ENCODE results near the gene CLIP4.

CLIP4 gene

DNA sequence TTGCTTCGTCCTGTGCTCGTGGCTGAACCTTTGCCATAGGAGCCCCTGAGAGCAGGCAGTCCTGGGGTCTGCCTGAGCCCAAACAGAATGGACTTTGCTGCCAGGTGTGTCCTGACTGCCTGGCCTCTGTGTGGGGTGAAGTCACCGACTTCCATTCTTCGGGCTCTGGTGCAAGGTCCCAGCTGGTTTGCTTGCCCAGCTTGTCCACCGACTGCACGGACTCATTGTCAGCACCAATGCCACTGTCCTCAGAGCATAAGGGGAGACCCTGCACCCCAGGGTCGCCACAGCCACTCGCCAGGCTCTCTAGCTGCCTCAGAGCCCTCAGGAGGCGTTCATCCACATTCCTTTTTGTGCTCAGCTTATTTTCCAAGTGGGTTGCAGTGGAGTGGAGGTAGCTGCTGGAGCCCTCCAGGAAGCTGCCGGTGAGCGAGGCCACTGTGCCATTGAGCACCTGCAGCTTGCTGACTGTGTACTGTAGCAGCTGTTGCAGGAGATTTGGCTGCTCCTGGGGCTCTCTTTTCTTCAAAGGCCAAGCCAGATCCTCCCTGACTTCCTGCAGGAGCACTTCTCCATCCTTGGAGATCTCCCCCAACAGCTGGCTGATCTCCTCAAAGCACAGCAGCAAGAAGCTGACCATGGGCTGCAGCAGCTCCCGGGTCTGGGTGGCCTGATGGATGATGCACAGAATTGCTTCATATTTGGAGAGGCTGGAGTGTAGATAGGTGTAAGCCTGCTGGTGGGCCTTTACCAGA lies 42.1 kb upstream of the CLIP4 start:
- no peak for ATAC-seq
- no peak for TF ChIP-seq ZNF70 (CRISPR knock-in tag; IDR thresholded peaks at IDR 0.05)
- TF ChIP-seq CSDC2 (CRISPR knock-in tag; IDR thresholded peaks at IDR 0.05) = no peak
- TF ChIP-seq SNAI2 (CRISPR knock-in tag; IDR thresholded peaks at IDR 0.05) = no peak
- no peak for TF ChIP-seq ZC3H10 (CRISPR knock-in tag; IDR thresholded peaks at IDR 0.05)
- no peak for TF ChIP-seq TCF4 (CRISPR knock-in tag; IDR thresholded peaks at IDR 0.05; ENCODE audit: borderline replicate concordance)
- TF ChIP-seq TSHZ2 (CRISPR knock-in tag; IDR thresholded peaks at IDR 0.05) = no peak
- no peak for TF ChIP-seq GLIS3 (CRISPR knock-in tag; IDR thresholded peaks at IDR 0.05)
- TF ChIP-seq PPARA (CRISPR knock-in tag; IDR thresholded peaks at IDR 0.05; ENCODE audit: borderline replicate concordance) = no peak
- no peak for TF ChIP-seq BACH2 (CRISPR knock-in tag; IDR thresholded peaks at IDR 0.05; ENCODE audit: borderline replicate concordance)
- TF ChIP-seq ZFP3 (CRISPR knock-in tag; IDR thresholded peaks at IDR 0.05) = no peak
- no peak for TF ChIP-seq TOX (CRISPR knock-in tag; IDR thresholded peaks at IDR 0.05; ENCODE audit: borderline replicate concordance)
- TF ChIP-seq ZNF8 (CRISPR knock-in tag; IDR thresholded peaks at IDR 0.05) = no peak
- no peak for TF ChIP-seq ESRRG (CRISPR knock-in tag; IDR thresholded peaks at IDR 0.05)
- no peak for TF ChIP-seq RARB (CRISPR knock-in tag; IDR thresholded peaks at IDR 0.05)
- no peak for TF ChIP-seq ISL1 (CRISPR knock-in tag; IDR thresholded peaks at IDR 0.05)
- TF ChIP-seq PATZ1 (CRISPR knock-in tag; IDR thresholded peaks at IDR 0.05; ENCODE audit: borderline replicate concordance) = no peak
- no peak for TF ChIP-seq ZFP30 (CRISPR knock-in tag; IDR thresholded peaks at IDR 0.05)
- TF ChIP-seq, protein P1, sequence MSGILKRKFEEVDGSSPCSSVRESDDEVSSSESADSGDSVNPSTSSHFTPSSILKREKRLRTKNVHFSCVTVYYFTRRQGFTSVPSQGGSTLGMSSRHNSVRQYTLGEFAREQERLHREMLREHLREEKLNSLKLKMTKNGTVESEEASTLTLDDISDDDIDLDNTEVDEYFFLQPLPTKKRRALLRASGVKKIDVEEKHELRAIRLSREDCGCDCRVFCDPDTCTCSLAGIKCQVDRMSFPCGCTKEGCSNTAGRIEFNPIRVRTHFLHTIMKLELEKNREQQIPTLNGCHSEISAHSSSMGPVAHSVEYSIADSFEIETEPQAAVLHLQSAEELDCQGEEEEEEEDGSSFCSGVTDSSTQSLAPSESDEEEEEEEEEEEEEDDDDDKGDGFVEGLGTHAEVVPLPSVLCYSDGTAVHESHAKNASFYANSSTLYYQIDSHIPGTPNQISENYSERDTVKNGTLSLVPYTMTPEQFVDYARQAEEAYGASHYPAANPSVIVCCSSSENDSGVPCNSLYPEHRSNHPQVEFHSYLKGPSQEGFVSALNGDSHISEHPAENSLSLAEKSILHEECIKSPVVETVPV (CRISPR knock-in tag; IDR thresholded peaks at IDR 0.05) = no peak
- no peak for TF ChIP-seq ZNF565 (CRISPR knock-in tag; conservative IDR thresholded peaks at IDR 0.05; ENCODE audit: low read depth)

DNA sequence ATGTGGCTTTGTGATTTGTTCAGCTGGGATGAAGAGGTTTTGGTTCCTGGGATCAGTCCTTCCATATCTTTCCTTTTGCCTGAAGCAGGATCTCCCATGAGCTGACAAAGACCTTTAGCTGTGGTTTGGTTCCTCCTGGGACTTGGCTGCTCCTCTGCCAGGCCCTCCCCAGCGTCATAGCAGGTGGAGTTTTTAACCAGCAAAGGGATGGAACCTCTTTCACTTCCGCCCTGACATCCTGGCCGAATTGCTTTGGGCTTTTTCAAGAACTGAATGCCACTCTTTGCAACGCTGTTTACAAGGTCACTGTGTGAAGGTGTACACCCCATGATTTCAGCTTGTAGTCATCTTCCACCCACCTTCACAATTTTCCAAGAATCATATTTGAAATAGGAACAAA lies 41.3 kb upstream of the CLIP4 start:
- no peak for TF ChIP-seq ESRRG (CRISPR knock-in tag; IDR thresholded peaks at IDR 0.05)
- no peak for TF ChIP-seq GLIS3 (CRISPR knock-in tag; IDR thresholded peaks at IDR 0.05)
- no peak for TF ChIP-seq TOX (CRISPR knock-in tag; IDR thresholded peaks at IDR 0.05; ENCODE audit: borderline replicate concordance)
- TF ChIP-seq ZFP30 (CRISPR knock-in tag; IDR thresholded peaks at IDR 0.05) = no peak
- no peak for TF ChIP-seq ZC3H10 (CRISPR knock-in tag; IDR thresholded peaks at IDR 0.05)
- TF ChIP-seq PATZ1 (CRISPR knock-in tag; IDR thresholded peaks at IDR 0.05; ENCODE audit: borderline replicate concordance) = no peak
- TF ChIP-seq, protein P1 (CRISPR knock-in tag; IDR thresholded peaks at IDR 0.05) = no peak
- no peak for TF ChIP-seq CSDC2 (CRISPR knock-in tag; IDR thresholded peaks at IDR 0.05)
- TF ChIP-seq, protein P2, sequence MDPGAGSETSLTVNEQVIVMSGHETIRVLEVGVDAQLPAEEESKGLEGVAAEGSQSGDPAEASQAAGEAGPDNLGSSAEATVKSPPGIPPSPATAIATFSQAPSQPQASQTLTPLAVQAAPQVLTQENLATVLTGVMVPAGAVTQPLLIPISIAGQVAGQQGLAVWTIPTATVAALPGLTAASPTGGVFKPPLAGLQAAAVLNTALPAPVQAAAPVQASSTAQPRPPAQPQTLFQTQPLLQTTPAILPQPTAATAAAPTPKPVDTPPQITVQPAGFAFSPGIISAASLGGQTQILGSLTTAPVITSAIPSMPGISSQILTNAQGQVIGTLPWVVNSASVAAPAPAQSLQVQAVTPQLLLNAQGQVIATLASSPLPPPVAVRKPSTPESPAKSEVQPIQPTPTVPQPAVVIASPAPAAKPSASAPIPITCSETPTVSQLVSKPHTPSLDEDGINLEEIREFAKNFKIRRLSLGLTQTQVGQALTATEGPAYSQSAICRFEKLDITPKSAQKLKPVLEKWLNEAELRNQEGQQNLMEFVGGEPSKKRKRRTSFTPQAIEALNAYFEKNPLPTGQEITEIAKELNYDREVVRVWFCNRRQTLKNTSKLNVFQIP (CRISPR knock-in tag; IDR thresholded peaks at IDR 0.05; ENCODE audit: borderline replicate concordance, low read depth) = no peak
- no peak for TF ChIP-seq ARNTL (CRISPR knock-in tag; IDR thresholded peaks at IDR 0.05; ENCODE audit: borderline replicate concordance, low read depth)
- no peak for TF ChIP-seq ZNF70 (CRISPR knock-in tag; IDR thresholded peaks at IDR 0.05)
- no peak for TF ChIP-seq ZNF8 (CRISPR knock-in tag; IDR thresholded peaks at IDR 0.05)
- no peak for ATAC-seq

Data from SK-N-SH treated with all-trans-retinoic acid at 6 μM for 48 hours (cell line).